Measurements from ENCODE around the gene TRMT5.

- TF ChIP-seq CTCF (conservative IDR thresholded peaks at IDR 0.05; ENCODE audit: low read length) = no peak
- TF ChIP-seq EZH2phosphoT487 (IDR thresholded peaks at IDR 0.05; ENCODE audit: borderline replicate concordance, low read depth, low read length) = no peak
These were observed 8.7 kb upstream of the TRMT5 start for GRCh38 chr14:60989599-60989998.
